K562 (cell line): ENCODE results near the gene HJV. TPM values are rescaled to one million over a fixed set of nuclear protein-coding genes. Genes with fewer than 3 reads are reported as not detected.

Experiments
- ARID2 ChIP-seq: fragments of 450-650 bp; IDR thresholded peaks from 2 replicates; pipeline ENCODE4 v1.6.1; 2017; ENCODE audit warnings: antibody characterized with exemption, mild to moderate bottlenecking
- BRD9 ChIP-seq: fragments of 450-650 bp; IDR thresholded peaks from 2 replicates; pipeline ENCODE4 v1.6.1; 2018; ENCODE audit warnings: low read depth; ENCODE audit not compliant: partially characterized antibody
- CREB3 ChIP-seq: fragments of 450-650 bp; conservative IDR thresholded peaks from 2 replicates; pipeline ENCODE4 v1.6.1; 2016; ENCODE audit warnings: missing genetic modification characterization, low read depth, mild to moderate bottlenecking, missing compliant biosample characterization, moderate library complexity
- CREM ChIP-seq: IDR thresholded peaks from 2 replicates; pipeline ENCODE4 v1.6.1; 2014; ENCODE audit warnings: antibody characterized with exemption, low read depth
- EHMT2 ChIP-seq: fragments of 450-650 bp; IDR thresholded peaks from 2 replicates; pipeline ENCODE4 v1.6.1; 2018; ENCODE audit warnings: antibody characterized with exemption
- FOXA1 ChIP-seq: fragments of 450-650 bp; IDR thresholded peaks from 2 replicates; pipeline ENCODE4 v1.6.1; 2016; ENCODE audit warnings: mild to moderate bottlenecking, borderline replicate concordance
- JUN ChIP-seq, 2 experiments: sonication (generic) in 1 of 2; formaldehyde crosslinking in 1 of 2; IDR thresholded peaks; 2 replicates each; pipeline versions ENCODE4 v1.6.1 to v1.8.0; 2012 to 2022; ENCODE audit warnings: borderline replicate concordance in 2 of 2, mild to moderate bottlenecking in 2 of 2, improper control_type of control experiment in 1 of 2, low read depth in 1 of 2, low read length in 1 of 2, missing genetic modification reagents in 1 of 2
- JUNB ChIP-seq: fragments of 450-650 bp; formaldehyde crosslinking; conservative IDR thresholded peaks from 2 replicates; pipeline ENCODE4 v1.4.0; 2020; ENCODE audit warnings: mild to moderate bottlenecking
- JUND ChIP-seq, 2 experiments: IDR thresholded peaks; 2 replicates in 1 of 2; 3 replicates in 1 of 2; pipeline ENCODE4 v1.6.1; 2011; ENCODE audit warnings: borderline replicate concordance in 2 of 2, low read depth in 2 of 2, low read length in 2 of 2, improper control_type of control experiment in 1 of 2, missing biosample characterization in 1 of 2, missing genetic modification characterization in 1 of 2, missing genetic modification reagents in 1 of 2
- KDM2B ChIP-seq: fragments of 250-450 bp; sonication (Bioruptor Pico); IDR thresholded peaks from 2 replicates; pipeline ENCODE4 v1.8.0; 2021; ENCODE audit warnings: mild to moderate bottlenecking, moderate library complexity
- MAFK ChIP-seq: IDR thresholded peaks from 2 replicates; pipeline ENCODE4 v1.6.1; 2011; ENCODE audit warnings: low read length, improper control_type of control experiment
- MCM3 ChIP-seq: fragments of 450-650 bp; IDR thresholded peaks from 2 replicates; pipeline ENCODE4 v1.6.1; 2016
- NR2C2 ChIP-seq, 2 experiments: fragments of 200-800 bp in 1 of 2; sonication (Bioruptor generic) in 1 of 2; sonication (generic) in 1 of 2; formaldehyde crosslinking in 1 of 2; IDR thresholded peaks; 2 replicates each; pipeline versions ENCODE4 v1.6.1 to v1.8.0; 2016 to 2022; ENCODE audit warnings: mild to moderate bottlenecking in 1 of 2, missing compliant biosample characterization in 1 of 2, missing genetic modification characterization in 1 of 2, missing genetic modification reagents in 1 of 2
- NUFIP1 ChIP-seq: fragments of 450-650 bp; IDR thresholded peaks from 2 replicates; pipeline ENCODE4 v1.6.1; 2018; ENCODE audit not compliant: partially characterized antibody
- RHOXF2B ChIP-seq: fragments of 250-450 bp; sonication (Bioruptor Pico); conservative IDR thresholded peaks from 2 replicates; pipeline ENCODE4 v1.5.1; 2021
- SMAD2 ChIP-seq: fragments of 150-350 bp; IDR thresholded peaks from 2 replicates; pipeline ENCODE4 v1.6.1; 2014; ENCODE audit warnings: low read depth, mild to moderate bottlenecking, low read length
- SMAD4 ChIP-seq: fragments of 250-450 bp; sonication (Bioruptor Pico); conservative IDR thresholded peaks from 2 replicates; pipeline ENCODE4 v1.8.0; 2021; ENCODE audit warnings: inconsistent platforms, mild to moderate bottlenecking, moderate library complexity
- SMARCE1 ChIP-seq: fragments of 450-650 bp; IDR thresholded peaks from 2 replicates; pipeline ENCODE4 v1.7.1; 2016; ENCODE audit warnings: mild to moderate bottlenecking
- XRCC5 ChIP-seq: fragments of 200-400 bp; formaldehyde crosslinking; IDR thresholded peaks from 2 replicates; pipeline ENCODE4 v1.6.1; 2017; ENCODE audit warnings: low read depth, mild to moderate bottlenecking, low read length
- ZBTB8A ChIP-seq: fragments of 450-650 bp; IDR thresholded peaks from 2 replicates; pipeline ENCODE4 v1.6.1; 2018; ENCODE audit warnings: mild to moderate bottlenecking, moderate library complexity; ENCODE audit not compliant: partially characterized antibody
- ZNF263 ChIP-seq: sonication (generic); formaldehyde crosslinking; IDR thresholded peaks from 2 replicates; pipeline ENCODE4 v1.8.0; 2022; ENCODE audit warnings: mild to moderate bottlenecking, missing genetic modification reagents, borderline replicate concordance
- ZNF644 ChIP-seq: fragments of 200-800 bp; sonication (Bioruptor generic); IDR thresholded peaks from 2 replicates; pipeline ENCODE4 v1.6.1; 2016; ENCODE audit warnings: low read depth, missing genetic modification characterization, missing compliant biosample characterization
- ZNF75A ChIP-seq: fragments of 450-650 bp; formaldehyde crosslinking; IDR thresholded peaks from 2 replicates; pipeline ENCODE4 v1.4.0; 2020; ENCODE audit warnings: mild to moderate bottlenecking
- polyA plus RNA-seq, 8 experiments: library from polyadenylated mRNA; depleted of rRNA in 4 of 8; stranded (reverse) in 5 of 8; unstranded in 3 of 8; fragments of >200 nt; fragmentation: Nextera tagmentation in 2 of 8; fragmentation: Illumina TruSeq in 1 of 8; extraction: Ambion mirVana in 2 of 8; extraction: Trizol in 1 of 8; gene quantifications; 2 replicates each; pipeline versions ENCODE4 v1.2.1 to v1.2.3, GENCODE V29; 2011 to 2014; ENCODE audit warnings: inconsistent platforms in 1 of 8, missing spikeins in 1 of 8
- total RNA-seq, 7 experiments: library from RNA; depleted of rRNA in 6 of 7; stranded (reverse); fragments of >200 nt in 6 of 7; fragmentation: Illumina TruSeq in 2 of 7; extraction: Trizol in 2 of 7; gene quantifications; 2 replicates each; pipeline versions ENCODE4 v1.2.1 to v1.2.3, GENCODE V29; 2011 to 2021; ENCODE audit warnings: low replicate concordance in 1 of 7
- TF ChIP-seq, protein P1 (sequence below): sonication (generic); formaldehyde crosslinking; IDR thresholded peaks from 2 replicates; pipeline ENCODE4 v1.8.1; 2022; ENCODE audit warnings: missing genetic modification reagents

HJV gene
- total and polyA plus RNA-seq, 9 of the 15 experiments (the other 6 are each of a cell fraction or from before 2014, with no cell fraction given), result 1.0 to 6.6 (median 2.4) TPM

GRCh38 chr1:146021050-146021445 lies 487 bp downstream of the HJV start (continued):
- TF ChIP-seq FOXA1 (no peak), JUND (IDR thresholded peaks at IDR 0.05; ENCODE audit: borderline replicate concordance, low read depth, low read length) (peak; percentile 87), JUND (tag; IDR thresholded peaks at IDR 0.05; ENCODE audit: borderline replicate concordance, low read depth, low read length) (peak; percentile 85), KDM2B (CRISPR knock-in tag) (no peak), SMARCE1 (peak; percentile 54), NR2C2 (CRISPR knock-in tag; IDR thresholded peaks at IDR 0.05) (no peak), NR2C2 (tag; IDR thresholded peaks at IDR 0.05) (peak; percentile 24; the same call in 1 of the 2 replicates), ZNF644 (tag) (0 out of 2 replicates have a peak, but pooled peaks have one; percentile 50), MAFK (no peak), JUNB (CRISPR knock-in tag) (peak; percentile 58; the same call in 1 of the 2 replicates), BRD9 (peak; percentile 17), SMAD4 (CRISPR knock-in tag) (no peak), NUFIP1 (no peak), ARID2 (no peak), MCM3 (no peak), ZNF75A (CRISPR knock-in tag) (no peak), ZBTB8A (no peak), CREB3 (tag) (no peak), EHMT2 (no peak), RHOXF2B (no peak), SMAD2 (no peak), XRCC5 (no peak), CREM (0 out of 2 replicates have a peak, but pooled peaks have one; percentile 22), JUN (IDR thresholded peaks at IDR 0.05; ENCODE audit: borderline replicate concordance, low read depth, low read length) (peak; percentile 83), JUN (CRISPR knock-in tag; IDR thresholded peaks at IDR 0.05; ENCODE audit: borderline replicate concordance) (no peak), ZNF263 (no peak)
- TF ChIP-seq, protein P1, sequence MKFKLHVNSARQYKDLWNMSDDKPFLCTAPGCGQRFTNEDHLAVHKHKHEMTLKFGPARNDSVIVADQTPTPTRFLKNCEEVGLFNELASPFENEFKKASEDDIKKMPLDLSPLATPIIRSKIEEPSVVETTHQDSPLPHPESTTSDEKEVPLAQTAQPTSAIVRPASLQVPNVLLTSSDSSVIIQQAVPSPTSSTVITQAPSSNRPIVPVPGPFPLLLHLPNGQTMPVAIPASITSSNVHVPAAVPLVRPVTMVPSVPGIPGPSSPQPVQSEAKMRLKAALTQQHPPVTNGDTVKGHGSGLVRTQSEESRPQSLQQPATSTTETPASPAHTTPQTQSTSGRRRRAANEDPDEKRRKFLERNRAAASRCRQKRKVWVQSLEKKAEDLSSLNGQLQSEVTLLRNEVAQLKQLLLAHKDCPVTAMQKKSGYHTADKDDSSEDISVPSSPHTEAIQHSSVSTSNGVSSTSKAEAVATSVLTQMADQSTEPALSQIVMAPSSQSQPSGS (CRISPR knock-in tag), result no peak
